GM23338 (cell line): ENCODE data around the gene UNC5B. TPM values are rescaled to one million over a fixed set of nuclear protein-coding genes. Genes with fewer than 3 reads are reported as not detected.

Experiments
- ATAC-seq: fragments of 200-7000 bp; cut with Tn5 transposase; 3 replicates; pipeline ENCODE4 v1.9.1; 2020
- DNase-seq: peaks from one replicate; pipeline ENCODE4 v3.0.0-alpha.2; 2015; ENCODE audit warnings: low spot score
- H2AFZ ChIP-seq: fragments of 200-600 bp; sonication (generic); 2 replicates; pipeline ENCODE4 v1.8.0; 2016; ENCODE audit warnings: antibody characterized with exemption, mild to moderate bottlenecking, moderate library complexity
- H3F3A ChIP-seq: fragments of 200-600 bp; sonication (generic); replicated peaks from 2 replicates; pipeline ENCODE4 v1.8.0; 2017; ENCODE audit warnings: antibody characterized with exemption, mixed run types, low read depth
- H3K27ac ChIP-seq: fragments of 200-600 bp; sonication (generic); 2 replicates; pipeline ENCODE4 v1.6.1; 2016; ENCODE audit warnings: low read depth
- H3K27me3 ChIP-seq: fragments of 200-600 bp; sonication (generic); 2 replicates; pipeline ENCODE4 v1.8.0; 2016; ENCODE audit warnings: mild to moderate bottlenecking, mixed run types, moderate library complexity; ENCODE audit not compliant: insufficient read depth
- H3K36me3 ChIP-seq: fragments of 200-600 bp; sonication (generic); 2 replicates; pipeline ENCODE4 v1.8.0; 2016; ENCODE audit warnings: mild to moderate bottlenecking; ENCODE audit not compliant: insufficient read depth
- H3K4me1 ChIP-seq: fragments of 200-600 bp; sonication (generic); 2 replicates; pipeline ENCODE4 v1.8.0; 2016; ENCODE audit warnings: mild to moderate bottlenecking, moderate library complexity; ENCODE audit not compliant: insufficient read depth
- H3K4me2 ChIP-seq: fragments of 200-600 bp; sonication (generic); 2 replicates; pipeline ENCODE4 v1.7.1; 2017; ENCODE audit warnings: mixed run types
- H3K4me3 ChIP-seq: fragments of 200-600 bp; sonication (generic); 2 replicates; pipeline ENCODE4 v1.6.1; 2016; ENCODE audit warnings: mixed run types
- H3K79me2 ChIP-seq: fragments of 200-600 bp; sonication (generic); replicated peaks from 2 replicates; pipeline ENCODE4 v1.8.0; 2017; ENCODE audit warnings: mild to moderate bottlenecking; ENCODE audit not compliant: insufficient read depth
- H3K9me2 ChIP-seq: fragments of 200-600 bp; sonication (generic); 2 replicates; pipeline ENCODE4 v1.8.0; 2017; ENCODE audit not compliant: insufficient read depth
- H4K20me1 ChIP-seq: fragments of 200-600 bp; sonication (generic); replicated peaks from 2 replicates; pipeline ENCODE4 v1.8.0; 2017; ENCODE audit warnings: mild to moderate bottlenecking; ENCODE audit not compliant: insufficient read depth
- H3K27ac Mint-ChIP-seq: 2 replicates; pipeline ENCODE4 v1.8.0; 2020; ENCODE audit warnings: inconsistent platforms, mild to moderate bottlenecking, moderate library complexity, mixed read lengths
- H3K27me3 Mint-ChIP-seq: 3 replicates; pipeline ENCODE4 v1.8.0; 2022; ENCODE audit warnings: low read depth, mild to moderate bottlenecking, moderate library complexity, mixed read lengths, inconsistent platforms; ENCODE audit not compliant: insufficient read depth, poor library complexity
- H3K36me3 Mint-ChIP-seq: 3 replicates; pipeline ENCODE4 v1.8.0; 2021; ENCODE audit warnings: low read depth, mild to moderate bottlenecking, inconsistent platforms, moderate library complexity, mixed read lengths
- H3K4me1 Mint-ChIP-seq: 3 replicates; pipeline ENCODE4 v1.8.0; 2020; ENCODE audit warnings: mild to moderate bottlenecking, inconsistent platforms, mixed read lengths
- H3K4me3 Mint-ChIP-seq: 3 replicates; pipeline ENCODE4 v1.8.0; 2021; ENCODE audit warnings: moderate library complexity, mild to moderate bottlenecking, inconsistent platforms, mixed read lengths
- H3K9me3 Mint-ChIP-seq: 3 replicates; pipeline ENCODE4 v1.8.0; 2020; ENCODE audit warnings: moderate library complexity, mild to moderate bottlenecking, inconsistent platforms, mixed read lengths
- CTCF ChIP-seq, 2 experiments: fragments of 200-600 bp in 1 of 2; sonication (generic) in 1 of 2; conservative IDR thresholded peaks; 2 replicates each; pipeline versions ENCODE4 v1.5.1 to v1.6.1; 2016 to 2017; ENCODE audit warnings: antibody characterized with exemption in 2 of 2, low read depth in 2 of 2, mild to moderate bottlenecking in 2 of 2, moderate library complexity in 1 of 2
- EZH2phosphoT487 ChIP-seq: fragments of 200-600 bp; sonication (generic); IDR thresholded peaks from one replicate; pipeline ENCODE4 v1.8.1; 2018; ENCODE audit warnings: antibody characterized with exemption; ENCODE audit not compliant: unreplicated experiment
- JUNB ChIP-seq: IDR thresholded peaks from one replicate; pipeline ENCODE4 v1.6.1; 2016; ENCODE audit warnings: antibody characterized with exemption; ENCODE audit not compliant: unreplicated experiment
- ZNF114 ChIP-seq: fragments of 250-450 bp; sonication (Bioruptor Pico); IDR thresholded peaks from 2 replicates; pipeline ENCODE4 v1.5.0; 2020; ENCODE audit warnings: mild to moderate bottlenecking, moderate library complexity
- ZNF331 ChIP-seq: fragments of 250-450 bp; sonication (Bioruptor Pico); IDR thresholded peaks from 2 replicates; pipeline ENCODE4 v1.5.0; 2020; ENCODE audit warnings: low read depth, mild to moderate bottlenecking, moderate library complexity
- polyA plus RNA-seq: library from polyadenylated mRNA; unstranded; fragments of >200 nt; fragmentation: Nextera tagmentation; extraction: Ambion mirVana; gene quantifications from 2 replicates; pipeline ENCODE4 v1.2.1, GENCODE V29; 2016
- total RNA-seq: library from RNA; depleted of rRNA; stranded (reverse); fragments of >200 nt; shearing (Covaris generic); gene quantifications from 2 replicates; pipeline ENCODE4 v1.2.3, GENCODE V29; 2014
- TF ChIP-seq, protein P1 (sequence below): fragments of 250-450 bp; sonication (Bioruptor Pico); IDR thresholded peaks from 2 replicates; pipeline ENCODE4 v1.5.0; 2020; ENCODE audit warnings: mild to moderate bottlenecking, moderate library complexity

UNC5B gene
- total and polyA plus RNA-seq, 2 experiments from 2014 or later = 8.0 to 31.2 TPM

DNA sequence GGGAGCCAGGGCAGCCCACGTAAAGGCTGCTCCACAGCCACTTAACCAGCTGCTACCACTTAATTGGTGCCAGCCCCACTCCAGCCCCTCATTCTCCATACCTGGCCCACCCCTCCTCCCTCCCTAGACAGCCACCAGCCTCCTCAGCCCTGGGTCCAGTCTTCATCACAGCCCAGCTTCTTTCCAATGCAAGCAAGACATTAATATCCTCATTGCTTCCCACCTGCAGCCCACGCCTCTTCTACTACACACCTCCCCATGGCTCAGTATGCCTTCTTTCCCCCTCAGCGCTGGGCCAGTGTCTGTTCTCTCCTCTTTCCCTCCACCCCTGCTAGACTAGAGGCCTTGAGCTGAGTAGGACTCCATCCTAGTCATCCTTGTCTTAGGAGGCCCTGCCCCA is 33.5 kb upstream of the UNC5B start:
- H3K9me3 Mint-ChIP-seq = no peaks in the 10 kb centered on the region
- Histone ChIP-seq H3K27ac (no peak overlapping the region), H3K9me2 (no peaks in the 10 kb centered on the region; the same call in 1 of the 2 replicates), H3F3A (no peaks in the 10 kb centered on the region), H3K79me2 (no peaks in the 10 kb centered on the region), H3K36me3 (no peaks in the 10 kb centered on the region), H3K4me1 (no peaks in the 10 kb centered on the region), H3K4me3 (no peak overlapping the region), H4K20me1 (no peaks in the 10 kb centered on the region), H3K27me3 (no peaks in the 10 kb centered on the region), H2AFZ (no peak overlapping the region), H3K4me2 (no peak overlapping the region)
- ATAC-seq = no peak
- H3K27me3 Mint-ChIP-seq = peaks cover 8% of the 10 kb centered on the region
- no peak overlapping the region for H3K27ac Mint-ChIP-seq
- H3K36me3 Mint-ChIP-seq = no peaks in the 10 kb centered on the region
- DNase-seq = no peak
- peaks cover 27% of the 10 kb centered on the region for H3K4me1 Mint-ChIP-seq
- no peak for TF ChIP-seq ZNF331 (CRISPR knock-in tag)
- no peak for TF ChIP-seq CTCF (conservative IDR thresholded peaks at IDR 0.05; ENCODE audit: low read depth in 2 of 2)
- H3K4me3 Mint-ChIP-seq = no peak overlapping the region

- peaks cover 27% of the 10 kb centered on the region for H3K4me1 Mint-ChIP-seq
- Histone ChIP-seq H3F3A (no peaks in the 10 kb centered on the region), H3K27ac (no peak overlapping the region), H3K36me3 (no peaks in the 10 kb centered on the region), H3K4me3 (no peak overlapping the region), H4K20me1 (no peaks in the 10 kb centered on the region), H2AFZ (no peak overlapping the region), H3K4me2 (no peak overlapping the region), H3K4me1 (no peaks in the 10 kb centered on the region), H3K79me2 (no peaks in the 10 kb centered on the region), H3K9me2 (no peaks in the 10 kb centered on the region; the same call in 1 of the 2 replicates), H3K27me3 (no peaks in the 10 kb centered on the region)
- H3K27me3 Mint-ChIP-seq = peaks cover 8% of the 10 kb centered on the region
- ATAC-seq = no peak
- TF ChIP-seq JUNB (no peak), ZNF331 (CRISPR knock-in tag) (no peak)
- H3K27ac Mint-ChIP-seq = no peak overlapping the region
- H3K9me3 Mint-ChIP-seq = no peaks in the 10 kb centered on the region
- no peaks in the 10 kb centered on the region for H3K36me3 Mint-ChIP-seq
- H3K4me3 Mint-ChIP-seq = no peak overlapping the region
- no peak for DNase-seq
These were observed 33.0 kb upstream of the UNC5B start for GRCh38 chr10:71179382-71179781.

DNA sequence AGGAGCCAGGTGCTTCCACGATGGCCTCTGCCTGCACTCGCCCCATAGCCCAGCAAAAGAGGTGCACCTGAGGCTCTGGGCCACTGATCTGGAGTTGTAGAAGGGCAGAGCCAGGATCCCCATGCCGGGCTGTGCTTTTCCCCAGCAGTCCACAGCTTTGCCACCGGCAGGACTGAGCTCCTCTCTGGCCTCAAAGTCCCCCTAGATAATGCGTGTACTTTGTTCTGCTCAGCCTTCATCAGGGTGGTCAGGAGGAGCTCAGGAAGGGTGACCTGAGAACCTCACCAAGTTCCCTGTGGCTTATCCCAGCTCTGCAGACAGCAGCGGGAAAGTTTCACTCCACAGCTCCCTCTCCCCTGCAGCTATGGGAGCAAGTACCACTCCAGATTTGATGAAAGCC is 27.9 kb upstream of the UNC5B start:
- Histone ChIP-seq H2AFZ (no peak overlapping the region), H3K4me2 (no peak overlapping the region), H3K4me3 (no peak overlapping the region), H3K9me2 (no peaks in the 10 kb centered on the region; the same call in 1 of the 2 replicates), H3F3A (no peaks in the 10 kb centered on the region), H3K79me2 (no peaks in the 10 kb centered on the region), H3K27me3 (no peaks in the 10 kb centered on the region), H3K36me3 (no peaks in the 10 kb centered on the region), H3K27ac (no peak overlapping the region), H4K20me1 (no peaks in the 10 kb centered on the region), H3K4me1 (no peaks in the 10 kb centered on the region)
- no peak for ATAC-seq
- H3K36me3 Mint-ChIP-seq = no peaks in the 10 kb centered on the region
- DNase-seq = no peak
- H3K4me3 Mint-ChIP-seq = no peak overlapping the region
- no peaks in the 10 kb centered on the region for H3K9me3 Mint-ChIP-seq
- no peak overlapping the region for H3K27ac Mint-ChIP-seq
- no peaks in the 10 kb centered on the region; the same call in 2 of the 3 replicates for H3K4me1 Mint-ChIP-seq
- peaks cover 3% of the 10 kb centered on the region for H3K27me3 Mint-ChIP-seq
- TF ChIP-seq, protein P1, sequence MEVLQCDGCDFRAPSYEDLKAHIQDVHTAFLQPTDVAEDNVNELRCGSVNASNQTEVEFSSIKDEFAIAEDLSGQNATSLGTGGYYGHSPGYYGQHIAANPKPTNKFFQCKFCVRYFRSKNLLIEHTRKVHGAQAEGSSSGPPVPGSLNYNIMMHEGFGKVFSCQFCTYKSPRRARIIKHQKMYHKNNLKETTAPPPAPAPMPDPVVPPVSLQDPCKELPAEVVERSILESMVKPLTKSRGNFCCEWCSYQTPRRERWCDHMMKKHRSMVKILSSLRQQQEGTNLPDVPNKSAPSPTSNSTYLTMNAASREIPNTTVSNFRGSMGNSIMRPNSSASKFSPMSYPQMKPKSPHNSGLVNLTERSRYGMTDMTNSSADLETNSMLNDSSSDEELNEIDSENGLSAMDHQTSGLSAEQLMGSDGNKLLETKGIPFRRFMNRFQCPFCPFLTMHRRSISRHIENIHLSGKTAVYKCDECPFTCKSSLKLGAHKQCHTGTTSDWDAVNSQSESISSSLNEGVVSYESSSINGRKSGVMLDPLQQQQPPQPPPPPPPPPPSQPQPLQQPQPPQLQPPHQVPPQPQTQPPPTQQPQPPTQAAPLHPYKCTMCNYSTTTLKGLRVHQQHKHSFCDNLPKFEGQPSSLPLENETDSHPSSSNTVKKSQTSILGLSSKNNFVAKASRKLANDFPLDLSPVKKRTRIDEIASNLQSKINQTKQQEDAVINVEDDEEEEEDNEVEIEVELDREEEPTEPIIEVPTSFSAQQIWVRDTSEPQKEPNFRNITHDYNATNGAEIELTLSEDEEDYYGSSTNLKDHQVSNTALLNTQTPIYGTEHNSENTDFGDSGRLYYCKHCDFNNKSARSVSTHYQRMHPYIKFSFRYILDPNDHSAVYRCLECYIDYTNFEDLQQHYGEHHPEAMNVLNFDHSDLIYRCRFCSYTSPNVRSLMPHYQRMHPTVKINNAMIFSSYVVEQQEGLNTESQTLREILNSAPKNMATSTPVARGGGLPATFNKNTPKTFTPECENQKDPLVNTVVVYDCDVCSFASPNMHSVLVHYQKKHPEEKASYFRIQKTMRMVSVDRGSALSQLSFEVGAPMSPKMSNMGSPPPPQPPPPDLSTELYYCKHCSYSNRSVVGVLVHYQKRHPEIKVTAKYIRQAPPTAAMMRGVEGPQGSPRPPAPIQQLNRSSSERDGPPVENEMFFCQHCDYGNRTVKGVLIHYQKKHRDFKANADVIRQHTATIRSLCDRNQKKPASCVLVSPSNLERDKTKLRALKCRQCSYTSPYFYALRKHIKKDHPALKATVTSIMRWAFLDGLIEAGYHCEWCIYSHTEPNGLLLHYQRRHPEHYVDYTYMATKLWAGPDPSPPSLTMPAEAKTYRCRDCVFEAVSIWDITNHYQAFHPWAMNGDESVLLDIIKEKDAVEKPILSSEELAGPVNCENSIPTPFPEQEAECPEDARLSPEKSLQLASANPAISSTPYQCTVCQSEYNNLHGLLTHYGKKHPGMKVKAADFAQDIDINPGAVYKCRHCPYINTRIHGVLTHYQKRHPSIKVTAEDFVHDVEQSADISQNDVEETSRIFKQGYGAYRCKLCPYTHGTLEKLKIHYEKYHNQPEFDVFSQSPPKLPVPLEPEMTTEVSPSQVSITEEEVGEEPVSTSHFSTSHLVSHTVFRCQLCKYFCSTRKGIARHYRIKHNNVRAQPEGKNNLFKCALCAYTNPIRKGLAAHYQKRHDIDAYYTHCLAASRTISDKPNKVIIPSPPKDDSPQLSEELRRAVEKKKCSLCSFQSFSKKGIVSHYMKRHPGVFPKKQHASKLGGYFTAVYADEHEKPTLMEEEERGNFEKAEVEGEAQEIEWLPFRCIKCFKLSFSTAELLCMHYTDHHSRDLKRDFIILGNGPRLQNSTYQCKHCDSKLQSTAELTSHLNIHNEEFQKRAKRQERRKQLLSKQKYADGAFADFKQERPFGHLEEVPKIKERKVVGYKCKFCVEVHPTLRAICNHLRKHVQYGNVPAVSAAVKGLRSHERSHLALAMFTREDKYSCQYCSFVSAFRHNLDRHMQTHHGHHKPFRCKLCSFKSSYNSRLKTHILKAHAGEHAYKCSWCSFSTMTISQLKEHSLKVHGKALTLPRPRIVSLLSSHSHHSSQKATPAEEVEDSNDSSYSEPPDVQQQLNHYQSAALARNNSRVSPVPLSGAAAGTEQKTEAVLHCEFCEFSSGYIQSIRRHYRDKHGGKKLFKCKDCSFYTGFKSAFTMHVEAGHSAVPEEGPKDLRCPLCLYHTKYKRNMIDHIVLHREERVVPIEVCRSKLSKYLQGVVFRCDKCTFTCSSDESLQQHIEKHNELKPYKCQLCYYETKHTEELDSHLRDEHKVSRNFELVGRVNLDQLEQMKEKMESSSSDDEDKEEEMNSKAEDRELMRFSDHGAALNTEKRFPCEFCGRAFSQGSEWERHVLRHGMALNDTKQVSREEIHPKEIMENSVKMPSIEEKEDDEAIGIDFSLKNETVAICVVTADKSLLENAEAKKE (CRISPR knock-in tag) = no peak
- TF ChIP-seq EZH2phosphoT487 (no peak), ZNF114 (CRISPR knock-in tag) (no peak)
